Panc1 (cell line): ENCODE measurements around the gene CRK.

Experiments used
- POLR2AphosphoS5 ChIP-seq: IDR thresholded peaks from 2 replicates; pipeline ENCODE4 v1.6.1; 2012; ENCODE audit warnings: mild to moderate bottlenecking, low read depth, low read length, moderate library complexity
- SIN3A ChIP-seq: IDR thresholded peaks from 2 replicates; pipeline ENCODE4 v1.6.1; 2012; ENCODE audit warnings: low read depth, mild to moderate bottlenecking, low read length, moderate library complexity, borderline replicate concordance; ENCODE audit not compliant: insufficient read depth
- TF ChIP-seq, protein P1 (sequence below): fragments of 450-650 bp; IDR thresholded peaks from 2 replicates; pipeline ENCODE4 v1.5.1; 2017; ENCODE audit warnings: mild to moderate bottlenecking
- TF ChIP-seq, protein P2 (sequence below), 2 experiments: IDR thresholded peaks; 2 replicates each; pipeline ENCODE4 v1.6.1; 2011 to 2012; ENCODE audit warnings: low read depth in 2 of 2, control low read depth in 1 of 2, low read length in 1 of 2, mild to moderate bottlenecking in 1 of 2, moderate library complexity in 1 of 2; ENCODE audit not compliant: insufficient read depth in 1 of 2

DNA sequence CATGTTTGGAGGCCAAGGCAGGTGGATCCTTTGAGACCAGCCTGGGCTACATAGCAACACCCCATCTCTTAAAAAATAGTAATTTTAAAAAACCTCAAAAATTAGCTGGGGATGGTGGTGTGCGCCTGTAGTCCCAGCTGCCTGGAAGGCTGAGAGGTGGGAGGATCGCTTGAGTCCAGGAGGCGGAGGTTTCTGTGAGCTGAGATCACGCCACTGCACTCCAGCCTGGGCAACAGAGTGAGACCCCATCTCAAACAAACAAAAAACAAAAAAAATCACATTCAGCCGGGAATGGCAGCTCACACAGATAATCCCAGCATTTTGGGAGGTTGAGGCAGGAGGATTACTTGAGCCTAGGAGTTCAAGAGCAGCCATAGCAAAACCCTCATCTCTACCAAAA is 39.6 kb downstream of the CRK start:
- TF ChIP-seq, protein P1, sequence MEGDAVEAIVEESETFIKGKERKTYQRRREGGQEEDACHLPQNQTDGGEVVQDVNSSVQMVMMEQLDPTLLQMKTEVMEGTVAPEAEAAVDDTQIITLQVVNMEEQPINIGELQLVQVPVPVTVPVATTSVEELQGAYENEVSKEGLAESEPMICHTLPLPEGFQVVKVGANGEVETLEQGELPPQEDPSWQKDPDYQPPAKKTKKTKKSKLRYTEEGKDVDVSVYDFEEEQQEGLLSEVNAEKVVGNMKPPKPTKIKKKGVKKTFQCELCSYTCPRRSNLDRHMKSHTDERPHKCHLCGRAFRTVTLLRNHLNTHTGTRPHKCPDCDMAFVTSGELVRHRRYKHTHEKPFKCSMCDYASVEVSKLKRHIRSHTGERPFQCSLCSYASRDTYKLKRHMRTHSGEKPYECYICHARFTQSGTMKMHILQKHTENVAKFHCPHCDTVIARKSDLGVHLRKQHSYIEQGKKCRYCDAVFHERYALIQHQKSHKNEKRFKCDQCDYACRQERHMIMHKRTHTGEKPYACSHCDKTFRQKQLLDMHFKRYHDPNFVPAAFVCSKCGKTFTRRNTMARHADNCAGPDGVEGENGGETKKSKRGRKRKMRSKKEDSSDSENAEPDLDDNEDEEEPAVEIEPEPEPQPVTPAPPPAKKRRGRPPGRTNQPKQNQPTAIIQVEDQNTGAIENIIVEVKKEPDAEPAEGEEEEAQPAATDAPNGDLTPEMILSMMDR, result no peak
- TF ChIP-seq POLR2AphosphoS5, result no peak
- TF ChIP-seq SIN3A, result no peak
- TF ChIP-seq, protein P2, sequence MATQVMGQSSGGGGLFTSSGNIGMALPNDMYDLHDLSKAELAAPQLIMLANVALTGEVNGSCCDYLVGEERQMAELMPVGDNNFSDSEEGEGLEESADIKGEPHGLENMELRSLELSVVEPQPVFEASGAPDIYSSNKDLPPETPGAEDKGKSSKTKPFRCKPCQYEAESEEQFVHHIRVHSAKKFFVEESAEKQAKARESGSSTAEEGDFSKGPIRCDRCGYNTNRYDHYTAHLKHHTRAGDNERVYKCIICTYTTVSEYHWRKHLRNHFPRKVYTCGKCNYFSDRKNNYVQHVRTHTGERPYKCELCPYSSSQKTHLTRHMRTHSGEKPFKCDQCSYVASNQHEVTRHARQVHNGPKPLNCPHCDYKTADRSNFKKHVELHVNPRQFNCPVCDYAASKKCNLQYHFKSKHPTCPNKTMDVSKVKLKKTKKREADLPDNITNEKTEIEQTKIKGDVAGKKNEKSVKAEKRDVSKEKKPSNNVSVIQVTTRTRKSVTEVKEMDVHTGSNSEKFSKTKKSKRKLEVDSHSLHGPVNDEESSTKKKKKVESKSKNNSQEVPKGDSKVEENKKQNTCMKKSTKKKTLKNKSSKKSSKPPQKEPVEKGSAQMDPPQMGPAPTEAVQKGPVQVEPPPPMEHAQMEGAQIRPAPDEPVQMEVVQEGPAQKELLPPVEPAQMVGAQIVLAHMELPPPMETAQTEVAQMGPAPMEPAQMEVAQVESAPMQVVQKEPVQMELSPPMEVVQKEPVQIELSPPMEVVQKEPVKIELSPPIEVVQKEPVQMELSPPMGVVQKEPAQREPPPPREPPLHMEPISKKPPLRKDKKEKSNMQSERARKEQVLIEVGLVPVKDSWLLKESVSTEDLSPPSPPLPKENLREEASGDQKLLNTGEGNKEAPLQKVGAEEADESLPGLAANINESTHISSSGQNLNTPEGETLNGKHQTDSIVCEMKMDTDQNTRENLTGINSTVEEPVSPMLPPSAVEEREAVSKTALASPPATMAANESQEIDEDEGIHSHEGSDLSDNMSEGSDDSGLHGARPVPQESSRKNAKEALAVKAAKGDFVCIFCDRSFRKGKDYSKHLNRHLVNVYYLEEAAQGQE (IDR thresholded peaks at IDR 0.05; ENCODE audit: insufficient read depth in 1 of 2, low read depth in 2 of 2, low read length in 1 of 2), result no peak
